NCI-H345 treated with DMSO at 0.1 percent for 48 hours (cell line): Measurements from ENCODE around the gene SEMA5A.

Experiments used
- DNase-seq: peaks from one replicate; lab custom pipeline; 2025; ENCODE audit not compliant: unreplicated experiment; lab: John Stamatoyannopoulos, UW

SEMA5A gene

GRCh38 chr5:9233035-9233434 lies 312.8 kb downstream of the SEMA5A start:
- no peak for DNase-seq

GRCh38 chr5:9231842-9232241 lies 314.0 kb downstream of the SEMA5A start:
- no peak for DNase-seq

- no peak for DNase-seq
Measured at GRCh38 chr5:9230355-9230754, 315.5 kb downstream of the SEMA5A start.

GRCh38 chr5:9226016-9226536 lies 319.8 kb downstream of the SEMA5A start:
- DNase-seq: no peak

- DNase-seq: no peak
Measured at GRCh38 chr5:9222054-9222976, 323.6 kb downstream of the SEMA5A start.

GRCh38 chr5:9218358-9218757 lies 327.5 kb downstream of the SEMA5A start:
- no peak for DNase-seq

- no peak for DNase-seq
Measured at GRCh38 chr5:9212605-9213004, 333.3 kb downstream of the SEMA5A start.

GRCh38 chr5:9209846-9210492 lies 335.9 kb downstream of the SEMA5A start:
- no peak for DNase-seq

- DNase-seq: peak; percentile 47
Measured at GRCh38 chr5:9207817-9208418, 338.0 kb downstream of the SEMA5A start.

GRCh38 chr5:9202636-9203035 lies 343.2 kb downstream of the SEMA5A start:
- DNase-seq: no peak

- no peak for DNase-seq
Measured at GRCh38 chr5:9201761-9202160, 344.1 kb downstream of the SEMA5A start.

- no peak for DNase-seq
Measured at GRCh38 chr5:9201011-9201410, 344.9 kb downstream of the SEMA5A start.

GRCh38 chr5:9198394-9198793 lies 347.5 kb downstream of the SEMA5A start:
- DNase-seq: no peak

- DNase-seq: no peak
Measured at GRCh38 chr5:9197881-9198260, 348.0 kb downstream of the SEMA5A start.

- no peak for DNase-seq
Measured at GRCh38 chr5:9196403-9197227, 349.3 kb downstream of the SEMA5A start.

- no peak for DNase-seq
Measured at GRCh38 chr5:9194509-9194908, 351.4 kb downstream of the SEMA5A start.

GRCh38 chr5:9192266-9192665 lies 353.6 kb downstream of the SEMA5A start:
- peak; percentile 1 for DNase-seq

- no peak for DNase-seq
Measured at GRCh38 chr5:9189681-9190080, 356.2 kb downstream of the SEMA5A start.

- no peak for DNase-seq
Measured at GRCh38 chr5:9188956-9189355, 356.9 kb downstream of the SEMA5A start.

- no peak for DNase-seq
Measured at GRCh38 chr5:9188131-9188530, 357.7 kb downstream of the SEMA5A start.

- no peak for DNase-seq
Measured at GRCh38 chr5:9187614-9188013, 358.3 kb downstream of the SEMA5A start.
